Putamen (tissue), 1 donor: ENCODE measurements around the gene BRCA2.

ENCODE experiments used
- DNase-seq: peaks from one replicate; pipeline ENCODE4 v3.0.0-alpha.2; 2016; ENCODE audit warnings: low spot score

BRCA2 gene

DNA sequence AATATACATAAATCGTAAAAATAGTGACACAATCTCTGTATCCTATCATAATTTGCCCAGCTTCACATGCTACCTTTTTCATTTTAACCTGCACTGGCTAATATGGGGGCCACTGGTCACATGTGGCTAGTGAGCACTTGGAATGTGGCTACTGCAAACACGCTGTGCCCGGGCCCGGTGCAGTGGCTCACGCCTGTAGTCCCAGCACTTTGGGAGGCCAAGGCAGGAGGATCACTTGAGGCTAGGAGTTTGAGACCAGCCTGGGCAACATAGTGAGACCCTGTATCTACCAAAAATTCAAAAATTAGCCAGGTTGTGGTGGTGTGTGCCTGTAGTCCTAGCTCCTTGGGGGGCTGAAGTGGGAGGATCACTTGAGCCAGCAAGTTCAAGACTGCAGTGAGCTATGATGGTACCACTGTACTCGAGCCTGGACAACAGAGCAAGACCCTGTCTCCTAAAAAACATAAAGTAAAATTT, 114.2 kb downstream of the BRCA2 start:
- no peak for DNase-seq

DNA sequence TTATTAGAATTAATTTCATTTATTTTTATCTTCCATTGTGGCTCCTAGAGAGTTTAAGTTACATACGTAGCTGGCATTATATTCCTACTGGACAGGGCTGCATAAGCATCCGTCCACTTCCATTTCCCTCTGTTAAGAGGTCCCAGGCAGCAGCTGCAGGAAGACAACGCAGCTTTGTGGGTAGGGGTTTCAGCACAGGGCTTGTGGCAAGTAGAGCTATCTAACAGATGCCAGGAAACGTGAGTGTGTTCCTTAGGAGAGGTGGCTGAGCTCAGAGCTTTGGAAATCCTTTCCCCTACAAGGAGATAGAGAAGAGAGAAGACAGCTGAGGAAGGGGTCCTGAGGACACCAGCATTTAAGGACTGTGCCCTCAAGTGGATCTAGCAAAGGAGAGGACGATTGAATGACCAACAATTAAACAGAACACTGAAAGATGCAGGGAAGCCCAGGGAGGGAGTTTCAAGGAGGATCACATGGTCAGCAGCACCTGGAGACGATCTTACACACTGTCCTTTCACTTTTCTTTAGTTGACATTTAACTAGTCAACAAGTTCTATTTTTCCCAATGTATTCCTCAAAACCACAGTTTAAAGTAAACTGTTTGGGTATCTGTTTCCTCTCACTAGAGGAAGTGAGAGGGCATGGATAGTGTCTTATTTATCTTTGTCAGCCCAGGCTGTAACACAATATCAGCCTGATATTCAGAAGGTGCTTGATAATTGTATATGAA, 114.9 kb downstream of the BRCA2 start:
- no peak for DNase-seq

DNA sequence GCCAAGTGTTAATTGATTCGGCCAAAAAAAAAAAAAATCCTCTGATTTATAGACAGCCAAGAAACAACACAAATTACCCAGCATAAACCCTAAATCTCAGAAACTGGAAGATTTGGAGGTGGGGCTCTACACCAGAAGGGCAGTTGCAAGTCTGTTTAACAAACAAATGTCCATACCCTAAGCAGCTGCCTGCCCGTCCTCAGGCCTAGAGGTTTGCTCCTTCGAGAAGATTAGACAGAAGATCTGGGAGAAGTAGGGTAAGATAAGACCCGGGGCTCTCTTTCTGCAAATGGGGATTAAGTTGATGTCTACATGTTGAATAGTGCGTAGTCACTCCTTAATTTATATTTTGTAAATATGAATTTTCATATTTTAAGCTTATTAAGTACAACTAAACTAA, 116.1 kb downstream of the BRCA2 start:
- DNase-seq = no peak

DNA sequence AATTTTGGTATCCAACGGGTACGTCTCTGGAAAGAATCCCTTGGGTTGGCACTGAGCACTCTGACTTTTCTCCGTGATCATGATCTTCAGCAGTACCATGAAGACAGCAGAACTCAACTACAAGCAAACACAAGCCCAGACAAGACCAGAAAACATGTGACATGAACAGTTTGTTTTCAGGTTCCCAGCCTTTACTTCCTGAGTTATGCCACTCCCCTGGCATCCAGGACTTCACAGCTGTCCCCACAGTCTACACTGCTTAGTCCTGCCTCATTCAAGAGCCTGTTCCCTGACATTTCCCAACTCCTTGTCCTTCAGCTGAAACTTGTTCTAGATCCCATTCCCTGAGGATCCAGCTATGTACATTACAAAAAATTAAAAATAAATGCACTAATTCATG, 117.5 kb downstream of the BRCA2 start:
- no peak for DNase-seq

DNA sequence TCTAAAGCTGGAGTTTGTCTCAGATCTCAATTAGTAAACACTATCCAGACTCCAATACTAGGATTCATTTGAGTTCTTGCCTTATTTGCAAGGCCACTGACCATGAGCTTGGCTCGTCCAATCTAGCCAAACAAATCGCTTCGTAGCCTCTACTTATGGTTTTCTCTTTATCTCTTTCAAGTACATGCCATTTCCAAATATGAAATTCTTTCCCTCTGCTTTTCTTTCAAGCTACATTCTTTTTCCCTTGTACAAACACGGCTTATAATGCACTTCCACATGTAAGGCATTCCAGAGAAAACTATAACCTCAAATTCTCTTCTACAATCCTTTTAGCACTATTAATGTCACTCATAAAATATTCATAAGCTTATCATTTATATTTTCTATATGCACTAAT, 123.6 kb downstream of the BRCA2 start:
- DNase-seq = no peak

DNA sequence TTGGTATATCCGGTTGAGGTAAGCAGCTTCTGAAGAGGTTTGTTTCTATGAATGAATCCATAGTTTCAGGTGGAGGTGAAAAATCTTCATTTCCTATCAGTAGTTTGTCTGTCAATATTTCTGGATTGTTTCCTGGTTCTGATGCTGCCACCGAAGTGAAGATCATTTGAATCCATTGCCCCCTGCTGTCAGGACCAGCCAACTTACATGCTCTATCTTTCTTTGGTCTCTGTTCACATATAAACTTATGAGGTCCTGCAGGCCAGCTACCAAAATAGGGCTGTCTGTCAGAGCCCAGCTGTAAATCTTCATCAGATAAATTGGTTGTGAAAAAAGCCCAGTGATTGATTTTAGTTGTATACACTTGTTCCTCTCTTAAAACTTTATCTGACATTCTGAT, 127.8 kb downstream of the BRCA2 start:
- peak; percentile 34 for DNase-seq

DNA sequence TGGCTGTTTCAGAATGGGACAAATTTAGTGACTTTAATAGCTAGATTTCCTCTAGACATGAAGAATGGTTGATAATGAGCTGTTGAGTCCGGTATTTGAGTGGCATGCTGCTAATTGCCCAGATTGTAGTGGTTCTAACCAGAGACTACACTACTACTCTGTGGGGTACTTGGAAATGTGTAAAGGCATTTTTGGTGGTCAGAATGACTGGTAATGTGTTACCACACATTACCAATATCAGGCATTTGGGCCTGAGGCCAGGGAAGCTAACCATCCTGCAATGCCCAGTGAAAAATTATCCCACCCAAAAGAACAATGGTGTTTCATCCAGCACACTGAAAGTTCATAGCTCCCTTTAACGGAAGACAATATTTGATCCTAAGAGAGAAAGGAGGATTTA, 130.2 kb downstream of the BRCA2 start:
- DNase-seq = no peak

DNA sequence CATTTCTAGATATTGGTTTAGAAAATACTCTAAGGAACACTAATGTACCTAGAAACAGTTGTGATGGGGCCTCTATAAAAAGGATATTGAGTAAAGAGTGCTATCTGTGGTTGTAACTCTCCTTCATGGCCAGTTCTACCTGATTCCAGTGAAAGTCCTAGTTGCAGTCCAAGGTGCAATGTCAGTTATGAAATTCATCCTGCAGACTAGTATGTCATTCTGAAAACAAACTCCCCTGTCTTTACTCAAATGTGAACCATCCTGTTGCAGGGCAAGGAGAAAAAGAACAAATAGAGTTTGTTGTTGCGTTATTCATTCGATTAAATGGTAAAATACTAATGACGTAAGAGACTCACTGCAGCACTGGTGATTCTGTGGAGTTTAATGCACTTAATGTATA, 130.9 kb downstream of the BRCA2 start:
- DNase-seq = no peak

DNA sequence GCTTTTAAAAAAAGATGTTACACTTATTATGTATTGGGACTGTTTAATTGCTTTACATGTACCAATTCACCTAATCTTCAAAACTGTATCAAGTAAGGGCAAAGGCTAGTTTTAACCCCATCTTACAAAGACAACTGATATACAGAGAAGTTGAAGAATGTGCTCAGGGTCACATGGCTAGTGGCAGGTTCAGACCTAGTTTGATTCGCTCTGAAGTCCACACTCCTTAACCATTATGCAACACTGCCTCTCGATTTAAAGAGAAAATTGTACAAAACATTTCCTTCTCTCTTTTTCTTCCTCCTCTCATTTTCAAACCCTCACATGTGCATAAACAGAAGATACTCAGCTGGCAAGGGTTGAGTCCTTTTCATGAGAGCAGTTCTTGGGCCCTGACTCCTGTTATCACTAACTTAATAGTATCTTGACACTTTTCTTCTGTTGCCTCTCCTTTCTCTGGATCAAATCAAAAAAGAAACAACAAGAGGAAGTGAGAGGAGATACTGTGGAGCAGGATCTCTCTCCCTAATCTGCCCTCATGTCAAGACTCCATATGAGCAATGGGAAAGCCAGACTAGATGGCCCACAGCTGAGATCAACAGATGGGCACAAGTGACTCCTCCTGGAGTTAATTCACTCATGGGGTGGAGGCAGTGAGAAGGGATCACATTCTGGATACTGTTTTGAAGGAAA, 131.6 kb downstream of the BRCA2 start:
- DNase-seq = no peak

DNA sequence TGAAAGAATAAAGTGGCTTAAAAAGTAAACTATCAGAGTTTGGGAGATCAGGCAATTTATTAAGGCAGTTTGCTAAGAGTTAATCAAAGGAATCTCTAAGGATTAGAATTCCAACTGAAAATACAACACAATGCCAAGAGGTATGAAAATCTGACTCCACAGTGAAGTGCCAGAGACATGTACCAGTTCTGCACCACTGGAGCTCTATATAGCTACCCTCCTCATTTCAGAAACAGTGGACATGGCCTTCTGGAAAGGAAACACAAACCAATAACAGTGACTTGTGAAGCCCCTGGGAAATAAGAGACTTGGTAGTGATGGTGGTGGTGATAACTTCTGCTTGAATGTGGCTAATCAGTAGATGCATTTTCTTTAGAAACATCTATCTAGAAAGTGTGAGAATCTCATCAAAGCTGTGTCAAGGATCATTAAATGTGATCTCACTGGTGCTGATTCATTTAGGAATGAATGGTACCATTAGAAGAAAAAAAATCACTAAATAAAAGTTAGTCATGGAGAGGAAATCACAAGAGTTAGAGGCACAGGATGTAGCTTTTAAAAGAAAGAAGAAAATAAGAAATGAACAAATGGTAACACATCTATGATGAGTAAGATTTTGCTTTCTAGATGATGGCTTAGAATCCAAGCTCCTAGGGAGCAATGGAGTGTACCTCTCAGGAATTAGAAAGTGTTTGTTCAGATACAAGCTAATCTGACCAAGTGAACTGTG, 132.8 kb downstream of the BRCA2 start:
- DNase-seq = no peak

DNA sequence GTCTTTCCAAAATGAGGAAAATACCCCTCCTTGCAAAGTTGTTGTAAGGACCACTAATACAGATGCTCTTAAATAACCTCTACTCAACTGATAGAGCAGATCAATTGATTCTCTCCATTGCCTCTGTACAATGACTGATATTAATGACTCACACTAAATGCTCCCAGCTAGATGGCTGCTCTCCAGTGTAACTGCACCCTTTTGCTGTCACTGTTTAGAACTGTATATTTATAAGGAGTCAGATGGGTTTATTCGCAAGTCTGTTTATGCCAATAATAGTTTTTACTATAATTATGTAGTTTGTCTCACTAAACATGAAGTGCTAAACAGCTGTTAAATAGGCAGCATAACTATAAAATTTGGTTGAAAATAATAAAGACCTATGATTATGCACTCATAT, 133.7 kb downstream of the BRCA2 start:
- DNase-seq = no peak
